MM.1S (cell line): ENCODE results near the gene ISL2.
"Not testable (repeated sequence)": the region's sequence is repeated elsewhere in the genome, so short reads cannot be mapped to it uniquely, and the experiment has no call there.

Experiments
- DNase-seq: peaks from one replicate; pipeline ENCODE4 v3.0.0-alpha.2; 2015
- H2AFZ ChIP-seq: fragments of 300-600 bp; sonication (generic); 2 replicates; pipeline ENCODE4 v1.6.0; 2016; ENCODE audit warnings: antibody characterized with exemption, low read length
- H3F3A ChIP-seq: fragments of 300-600 bp; sonication (generic); 2 replicates; pipeline ENCODE4 v1.6.1; 2016; ENCODE audit warnings: mild to moderate bottlenecking, antibody characterized with exemption, low read length, moderate library complexity, mixed read lengths; ENCODE audit not compliant: insufficient read depth
- H3K27ac ChIP-seq: fragments of 300-600 bp; sonication (generic); 2 replicates; pipeline ENCODE4 v1.5.1; 2016; ENCODE audit warnings: mild to moderate bottlenecking, low read length
- H3K27me3 ChIP-seq: fragments of 300-600 bp; sonication (generic); replicated peaks from 2 replicates; pipeline ENCODE4 v1.6.0; 2016; ENCODE audit warnings: low read length; ENCODE audit not compliant: insufficient read depth
- H3K36me3 ChIP-seq: fragments of 300-600 bp; sonication (generic); replicated peaks from 2 replicates; pipeline ENCODE4 v1.6.1; 2016; ENCODE audit warnings: mild to moderate bottlenecking, low read length, mixed read lengths; ENCODE audit not compliant: insufficient read depth
- H3K4me1 ChIP-seq: fragments of 300-600 bp; sonication (generic); 2 replicates; pipeline ENCODE4 v1.6.1; 2016; ENCODE audit warnings: low read length, mixed read lengths
- H3K4me2 ChIP-seq: fragments of 300-600 bp; sonication (generic); 2 replicates; pipeline ENCODE4 v1.6.0; 2016; ENCODE audit warnings: low read depth, low read length
- H3K4me3 ChIP-seq: fragments of 300-600 bp; sonication (generic); 2 replicates; pipeline ENCODE4 v1.5.1; 2016; ENCODE audit warnings: low read length, mixed read lengths
- H3K79me2 ChIP-seq: fragments of 300-600 bp; sonication (generic); 2 replicates; pipeline ENCODE4 v1.6.1; 2016; ENCODE audit warnings: mixed run types, low read length, mixed read lengths
- H3K9ac ChIP-seq: fragments of 300-600 bp; sonication (generic); 2 replicates; pipeline ENCODE4 v1.6.1; 2016; ENCODE audit warnings: low read length, mixed read lengths
- H3K9me2 ChIP-seq: fragments of 300-600 bp; sonication (generic); replicated peaks from 2 replicates; pipeline ENCODE4 v1.6.1; 2016; ENCODE audit warnings: mild to moderate bottlenecking, low read length, mixed read lengths; ENCODE audit not compliant: insufficient read depth
- H3K9me3 ChIP-seq: fragments of 300-600 bp; sonication (generic); replicated peaks from 2 replicates; pipeline ENCODE4 v1.6.1; 2016; ENCODE audit warnings: mild to moderate bottlenecking, low read length, mixed read lengths; ENCODE audit not compliant: insufficient read depth
- H4K20me1 ChIP-seq: fragments of 300-600 bp; sonication (generic); 2 replicates; pipeline ENCODE4 v1.6.1; 2016; ENCODE audit warnings: mild to moderate bottlenecking, low read length, moderate library complexity, mixed read lengths; ENCODE audit not compliant: insufficient read depth
- EZH2 ChIP-seq: fragments of 300-600 bp; sonication (generic); optimal IDR thresholded peaks from 2 replicates; pipeline ENCODE3; 2017; ENCODE audit warnings: low read depth, mild to moderate bottlenecking, antibody characterized with exemption, low read length, mixed read lengths
- EZH2phosphoT487 ChIP-seq: fragments of 300-600 bp; sonication (generic); IDR thresholded peaks from 2 replicates; pipeline ENCODE4 v1.6.1; 2018; ENCODE audit warnings: antibody characterized with exemption, low read length
- TF ChIP-seq, protein P1 (sequence below): fragments of 300-600 bp; sonication (generic); IDR thresholded peaks from 2 replicates; pipeline ENCODE4 v1.5.1; 2016; ENCODE audit warnings: antibody characterized with exemption, low read length, mixed read lengths

Gene ISL2

DNA sequence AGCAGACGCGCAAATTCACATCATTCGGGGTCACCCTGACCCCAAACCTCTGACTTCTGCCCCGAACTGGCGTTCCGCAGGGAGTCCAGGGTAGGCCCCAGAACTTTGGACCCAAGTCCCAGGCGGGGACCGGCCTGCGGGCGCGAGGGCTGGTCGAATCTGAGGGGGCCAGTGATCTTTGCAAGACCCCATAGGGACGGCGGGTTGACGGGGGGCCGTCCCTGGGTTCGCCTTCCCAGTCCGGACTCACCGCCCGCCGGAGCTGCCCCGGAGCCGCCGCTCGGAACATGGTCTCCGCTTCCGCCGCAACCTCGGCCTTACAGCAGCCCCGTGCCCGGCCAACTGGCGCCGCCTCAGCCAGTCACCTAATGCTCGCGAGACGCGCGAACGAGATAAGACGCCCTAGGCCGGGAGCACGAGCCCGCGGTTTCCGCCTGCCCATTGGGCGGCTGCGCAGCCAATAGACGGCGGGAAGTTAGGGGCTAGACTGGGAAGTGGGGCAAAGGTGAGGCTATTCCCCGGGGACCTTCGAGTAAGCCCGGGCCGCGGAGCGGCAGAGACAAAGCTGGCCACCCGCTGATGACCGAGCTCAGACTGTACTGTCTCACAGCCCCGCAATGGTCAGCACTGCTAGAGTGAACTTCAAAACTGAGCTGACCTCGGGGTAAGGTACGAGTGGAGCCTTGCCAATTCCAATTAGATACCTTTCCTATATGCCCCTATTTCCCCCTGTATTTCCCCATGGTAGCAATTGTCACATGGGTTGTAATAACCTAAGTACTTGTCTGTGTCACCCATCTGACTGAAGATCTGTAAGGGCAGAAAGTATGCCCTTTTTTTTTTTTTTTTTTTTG, 25.2 kb upstream of the ISL2 start, which contains the start of gene ETFA:
ETFA (minus strand) TSS at position 370 of the 854 bp plus-strand sequence; CDS start at position 289, 81 bp downstream.
- H3K79me2 ChIP-seq = peaks cover 49% of the 10 kb centered on the region
- H3K9ac ChIP-seq = peak within 1 kb of the TSS; percentile 97
- H3K4me1 ChIP-seq = no peaks in the 10 kb centered on the region
- TF ChIP-seq EZH2 (no peak), EZH2phosphoT487 (no peak)
- TF ChIP-seq, protein P1, sequence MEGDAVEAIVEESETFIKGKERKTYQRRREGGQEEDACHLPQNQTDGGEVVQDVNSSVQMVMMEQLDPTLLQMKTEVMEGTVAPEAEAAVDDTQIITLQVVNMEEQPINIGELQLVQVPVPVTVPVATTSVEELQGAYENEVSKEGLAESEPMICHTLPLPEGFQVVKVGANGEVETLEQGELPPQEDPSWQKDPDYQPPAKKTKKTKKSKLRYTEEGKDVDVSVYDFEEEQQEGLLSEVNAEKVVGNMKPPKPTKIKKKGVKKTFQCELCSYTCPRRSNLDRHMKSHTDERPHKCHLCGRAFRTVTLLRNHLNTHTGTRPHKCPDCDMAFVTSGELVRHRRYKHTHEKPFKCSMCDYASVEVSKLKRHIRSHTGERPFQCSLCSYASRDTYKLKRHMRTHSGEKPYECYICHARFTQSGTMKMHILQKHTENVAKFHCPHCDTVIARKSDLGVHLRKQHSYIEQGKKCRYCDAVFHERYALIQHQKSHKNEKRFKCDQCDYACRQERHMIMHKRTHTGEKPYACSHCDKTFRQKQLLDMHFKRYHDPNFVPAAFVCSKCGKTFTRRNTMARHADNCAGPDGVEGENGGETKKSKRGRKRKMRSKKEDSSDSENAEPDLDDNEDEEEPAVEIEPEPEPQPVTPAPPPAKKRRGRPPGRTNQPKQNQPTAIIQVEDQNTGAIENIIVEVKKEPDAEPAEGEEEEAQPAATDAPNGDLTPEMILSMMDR = no peak
- peak within 1 kb of the TSS; percentile 97 for H3K4me3 ChIP-seq
- H3K9me3 ChIP-seq = no peaks in the 10 kb centered on the region
- H3K27me3 ChIP-seq = no peaks in the 10 kb centered on the region
- peak within 1 kb of the TSS; percentile 59; the same call in 1 of the 2 replicates for H3K27ac ChIP-seq
- H3K4me2 ChIP-seq = peak within 1 kb of the TSS; percentile 87
- H3F3A ChIP-seq = no peaks in the 10 kb centered on the region
- peak; percentile 98 for DNase-seq
- no peaks in the 10 kb centered on the region for H4K20me1 ChIP-seq
- H3K36me3 ChIP-seq = no peaks in the 10 kb centered on the region
- peak within 1 kb of the TSS; percentile 99 for H2AFZ ChIP-seq
- H3K9me2 ChIP-seq = no peaks in the 10 kb centered on the region

DNA sequence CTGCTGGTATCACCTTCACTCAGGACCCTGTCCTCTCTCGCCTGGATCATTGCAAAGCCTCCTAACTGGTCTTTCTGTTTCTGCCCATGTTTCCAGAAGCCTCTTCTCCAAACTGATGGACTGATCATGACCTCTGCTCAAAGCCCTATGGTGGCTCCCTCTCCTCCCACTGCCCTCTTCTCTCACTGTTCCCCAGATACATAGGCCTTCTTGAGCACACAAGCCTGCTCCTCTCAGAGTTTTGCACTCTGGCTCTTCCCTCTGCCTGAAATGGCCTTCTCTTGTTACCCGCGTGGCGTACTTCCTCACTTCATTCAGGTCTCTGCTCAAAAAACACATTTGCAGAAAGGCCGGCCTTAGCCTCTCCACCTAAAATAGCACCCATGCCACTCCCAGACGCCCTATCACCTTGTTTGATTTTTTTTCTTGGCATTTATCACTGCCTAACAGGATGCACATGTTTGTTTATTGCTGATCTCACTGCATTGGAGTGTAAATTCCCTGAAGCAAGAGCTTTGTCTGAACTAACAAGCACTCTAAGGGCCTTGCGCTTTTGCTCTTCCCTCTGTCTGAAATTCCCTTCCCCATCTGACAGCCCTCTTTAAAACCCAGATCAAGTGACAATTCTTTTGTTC, 23.9 kb upstream of the ISL2 start:
- no peak for DNase-seq
- TF ChIP-seq EZH2 = no peak
- TF ChIP-seq, protein P1 = no peak
- no peak for TF ChIP-seq EZH2phosphoT487
- Histone ChIP-seq H3K79me2 (peaks cover 36% of the 10 kb centered on the region), H3K9ac (no peak overlapping the region), H3K36me3 (no peaks in the 10 kb centered on the region), H3K4me2 (no peak overlapping the region), H3K9me3 (no peaks in the 10 kb centered on the region), H3K4me1 (no peaks in the 10 kb centered on the region), H2AFZ (no peak overlapping the region), H3K9me2 (no peaks in the 10 kb centered on the region), H3F3A (no peaks in the 10 kb centered on the region), H4K20me1 (no peaks in the 10 kb centered on the region), H3K4me3 (no peak overlapping the region), H3K27ac (no peak overlapping the region), H3K27me3 (no peaks in the 10 kb centered on the region)

DNA sequence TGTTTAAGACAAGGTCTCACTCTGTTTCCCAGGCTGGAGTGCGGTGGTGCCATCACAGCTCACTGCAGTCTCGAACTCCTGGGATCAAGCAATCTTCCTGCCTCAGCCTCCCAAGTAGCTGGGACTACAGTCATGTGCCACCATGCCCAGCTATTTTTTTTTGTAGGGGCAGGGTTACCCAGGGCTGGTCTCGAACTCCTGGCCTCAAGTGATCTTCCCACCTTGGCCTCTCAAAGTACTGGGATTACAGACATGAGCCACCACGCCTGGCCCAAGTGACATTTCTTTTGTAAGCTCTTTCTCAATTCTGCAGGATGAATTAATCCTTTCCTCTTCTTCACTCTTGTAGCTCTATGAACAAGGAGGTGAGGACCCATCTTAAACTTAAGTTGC, 23.4 kb upstream of the ISL2 start:
- H3K9ac ChIP-seq, DNase-seq, H3K4me3 ChIP-seq, H2AFZ ChIP-seq, H3K27me3 ChIP-seq, H3K4me2 ChIP-seq, H3K9me2 ChIP-seq, H3K36me3 ChIP-seq, H3K4me1 ChIP-seq, H3K9me3 ChIP-seq, H3F3A ChIP-seq, H3K27ac ChIP-seq, H4K20me1 ChIP-seq: not testable (repeated sequence)
- H3K79me2 ChIP-seq = peaks cover 31% of the 10 kb centered on the region
